HepG2 (cell line): ENCODE results near the gene S100A5. TPM values are rescaled to one million over a fixed set of nuclear protein-coding genes. Genes with fewer than 3 reads are reported as not detected.

Source experiments
- ATAC-seq: fragments of 200-7000 bp; cut with Tn5 transposase; 3 replicates; pipeline ENCODE4 v1.9.1; 2020; ENCODE audit warnings: mild to moderate bottlenecking, moderate library complexity
- BruUV-seq: library from RNA; stranded (reverse); fragments of 400-500 nt; replicated peaks from 2 replicates; lab custom pipeline; 2021; lab: Mats Ljungman, UMichigan
- CTCF ChIA-PET: fragments of 300-600 bp; formaldehyde crosslinking; extraction: SDS; loops from one replicate; lab custom pipeline; 2021; ENCODE audit warnings: low total read pairs, inconsistent platforms, low intra/inter-chr PET ratio; lab: Yijun Ruan, JAX
- POLR2A ChIA-PET: fragments of 350-600 bp; sonication (Branson Sonifier 250); formaldehyde crosslinking; loops from one replicate; lab custom pipeline; 2020; ENCODE audit warnings: antibody characterized with exemption, inconsistent platforms; lab: Yijun Ruan, JAX
- DNase-seq: peaks from one replicate; pipeline ENCODE4 v3.0.0-alpha.2; 2015; ENCODE audit warnings: low spot score
- FAIRE-seq: peaks from 3 replicates; lab custom pipeline; 2011; peaks lifted over from hg19 to GRCh38; lab: Jason Lieb, UNC
- H2AFZ ChIP-seq: one replicate; pipeline ENCODE4 v1.6.1; 2011; ENCODE audit warnings: low read length, inconsistent platforms
- H3K27ac ChIP-seq: fragments of 300-600 bp; 3 replicates; pipeline ENCODE4 v1.8.0; 2011; ENCODE audit warnings: mixed run types, mild to moderate bottlenecking, mixed read lengths, low read length, inconsistent platforms; ENCODE audit not compliant: insufficient read depth; ENCODE audit errors: extremely low read length
- H3K27me3 ChIP-seq, 2 experiments: fragments of 200-600 bp in 1 of 2; 2 replicates in 1 of 2; 3 replicates in 1 of 2; pipeline versions ENCODE4 v1.6.0 to v1.8.0; 2011; ENCODE audit warnings: low read length in 2 of 2, mild to moderate bottlenecking in 2 of 2, moderate library complexity in 2 of 2, inconsistent platforms in 1 of 2; ENCODE audit not compliant: insufficient read depth in 2 of 2, control insufficient read depth in 1 of 2
- H3K36me3 ChIP-seq, 2 experiments: fragments of 200-600 bp in 1 of 2; replicated peaks in 1 of 2; 2 replicates in 1 of 2; 3 replicates in 1 of 2; pipeline versions ENCODE4 v1.5.1 to v1.8.0; 2011; ENCODE audit warnings: low read length in 2 of 2, inconsistent platforms in 1 of 2; ENCODE audit not compliant: insufficient read depth in 2 of 2, control insufficient read depth in 1 of 2
- H3K4me1 ChIP-seq: 2 replicates; pipeline ENCODE4 v1.5.1; 2012; ENCODE audit warnings: low read length, inconsistent platforms; ENCODE audit not compliant: insufficient read depth
- H3K4me2 ChIP-seq: 2 replicates; pipeline ENCODE4 v1.6.0; 2011; ENCODE audit warnings: low read depth, low read length, inconsistent platforms
- H3K4me3 ChIP-seq, 3 experiments: fragments of 200-600 bp in 1 of 3; sonication (generic), shearing (Covaris generic) in 1 of 3; replicated peaks in 1 of 3; 2 replicates each; pipeline ENCODE4 v1.5.1; 2011 to 2016; ENCODE audit warnings: low read length in 3 of 3, inconsistent platforms in 2 of 3, low read depth in 2 of 3, mild to moderate bottlenecking in 2 of 3, control low read depth in 1 of 3, mixed read lengths in 1 of 3; ENCODE audit not compliant: insufficient read depth in 1 of 3
- H3K79me2 ChIP-seq: one replicate; pipeline ENCODE4 v1.6.1; 2011; ENCODE audit warnings: low read length, inconsistent platforms; ENCODE audit not compliant: insufficient read depth
- H3K9ac ChIP-seq: 2 replicates; pipeline ENCODE4 v1.6.0; 2011; ENCODE audit warnings: mild to moderate bottlenecking, low read depth, low read length, inconsistent platforms; ENCODE audit not compliant: insufficient read depth
- H3K9me3 ChIP-seq: 2 replicates; pipeline ENCODE4 v1.5.1; 2012; ENCODE audit warnings: mild to moderate bottlenecking, low read length
- H4K20me1 ChIP-seq: 2 replicates; pipeline ENCODE4 v1.6.0; 2011; ENCODE audit warnings: inconsistent platforms, mild to moderate bottlenecking, low read length, moderate library complexity; ENCODE audit not compliant: insufficient read depth
- ATAD3A ChIP-seq: sonication (generic); formaldehyde crosslinking; IDR thresholded peaks from 2 replicates; pipeline ENCODE4 v1.4.0; 2020; ENCODE audit warnings: missing genetic modification reagents
- FIP1L1 ChIP-seq: fragments of 200-400 bp; formaldehyde crosslinking; IDR thresholded peaks from 2 replicates; pipeline ENCODE4 v1.6.1; 2018; ENCODE audit warnings: low read depth, mild to moderate bottlenecking, low read length, moderate library complexity, borderline replicate concordance; ENCODE audit not compliant: insufficient read depth
- LCORL ChIP-seq, 2 experiments: fragments of 450-650 bp in 1 of 2; sonication (generic) in 1 of 2; formaldehyde crosslinking in 1 of 2; IDR thresholded peaks; 2 replicates each; pipeline versions ENCODE4 v1.5.0 to v1.6.1; 2017 to 2020; ENCODE audit warnings: antibody characterized with exemption in 1 of 2, missing genetic modification reagents in 1 of 2
- NCOA2 ChIP-seq: sonication (generic); formaldehyde crosslinking; IDR thresholded peaks from 2 replicates; pipeline ENCODE4 v1.8.0; 2022; ENCODE audit warnings: inconsistent platforms
- SMAD3 ChIP-seq: sonication (generic); formaldehyde crosslinking; IDR thresholded peaks from 2 replicates; pipeline ENCODE4 v1.4.0; 2020; ENCODE audit warnings: missing genetic modification reagents
- SMC3 ChIP-seq: IDR thresholded peaks from 2 replicates; pipeline ENCODE4 v1.6.1; 2011; ENCODE audit warnings: low read length, improper control_type of control experiment
- ZNF335 ChIP-seq: sonication (generic); formaldehyde crosslinking; IDR thresholded peaks from 2 replicates; pipeline ENCODE4 v1.4.0; 2020; ENCODE audit warnings: missing genetic modification reagents
- ZNF724P ChIP-seq: sonication (generic); formaldehyde crosslinking; IDR thresholded peaks from 2 replicates; pipeline ENCODE4 v1.8.0; 2022; ENCODE audit warnings: missing genetic modification reagents, borderline replicate concordance
- ZZZ3 ChIP-seq: sonication (generic); formaldehyde crosslinking; IDR thresholded peaks from 2 replicates; pipeline ENCODE4 v1.4.0; 2020; ENCODE audit warnings: missing genetic modification reagents, mild to moderate bottlenecking, borderline replicate concordance
- WGBS: methylation state at CpG from one replicate; pipeline ENCODE4 v1.1.6; 2017; ENCODE audit warnings: low lambda C conversion rate; 5-methylcytosine and 5-hydroxymethylcytosine counted together
- in situ Hi-C: cut with HindIII; loops from 2 replicates; pipeline ENCODE4 v1.10.0; 2017; ENCODE audit warnings: low pct_unique_long_range_greater_than_20kb; ENCODE audit not compliant: extremely low pct_ligation_motif_present
- intact Hi-C: fragments of 100-400 bp; cut with micrococcal nuclease; formaldehyde crosslinking; loops from one replicate; pipeline ENCODE4 v1.10.0; 2022; ENCODE audit not compliant: unreplicated experiment
- polyA plus RNA-seq, 8 experiments: library from polyadenylated mRNA; depleted of rRNA in 3 of 8; stranded (reverse) in 7 of 8; unstranded in 1 of 8; fragments of >200 nt; fragmentation: Illumina TruSeq in 4 of 8; extraction: Trizol in 4 of 8; gene quantifications; 2 replicates each; pipeline versions ENCODE4 v1.2.1 to v1.2.3, GENCODE V29; 2011 to 2016; ENCODE audit warnings: low read depth in 4 of 8, missing spikeins in 1 of 8, mixed read lengths in 1 of 8; ENCODE audit not compliant: insufficient read depth in 1 of 8
- total RNA-seq, 5 experiments: library from RNA; depleted of rRNA; stranded (reverse); fragments of >200 nt; fragmentation: Illumina TruSeq; extraction: Trizol; gene quantifications; 2 replicates each; pipeline ENCODE4 v1.2.3, GENCODE V29; 2016; ENCODE audit warnings: low read depth in 1 of 5
- TF ChIP-seq, protein P1 (sequence below): sonication (generic); formaldehyde crosslinking; IDR thresholded peaks from 2 replicates; pipeline ENCODE4 v1.8.0; 2022; ENCODE audit warnings: missing genetic modification reagents, low read depth, mild to moderate bottlenecking, borderline replicate concordance
- TF ChIP-seq, protein P2 (sequence below), 2 experiments: sonication (generic) in 1 of 2; formaldehyde crosslinking in 1 of 2; IDR thresholded peaks; 2 replicates each; pipeline versions ENCODE4 v1.4.0 to v1.6.1; 2018 to 2020; ENCODE audit warnings: missing genetic modification reagents in 2 of 2, borderline replicate concordance in 1 of 2, low read depth in 1 of 2, mild to moderate bottlenecking in 1 of 2, missing biosample characterization in 1 of 2
- TF ChIP-seq, protein P3 (sequence below): IDR thresholded peaks from 2 replicates; pipeline ENCODE4 v1.6.1; 2016
- TF ChIP-seq, protein P4 (sequence below): sonication (generic); formaldehyde crosslinking; IDR thresholded peaks from 2 replicates; pipeline ENCODE4 v1.5.1; 2020; ENCODE audit warnings: missing genetic modification reagents, mild to moderate bottlenecking, borderline replicate concordance
- TF ChIP-seq, protein P5 (sequence below): sonication (generic); formaldehyde crosslinking; IDR thresholded peaks from 2 replicates; pipeline ENCODE4 v1.4.0; 2020; ENCODE audit warnings: missing genetic modification reagents, borderline replicate concordance

The S100A5 gene
- total and polyA plus RNA-seq, 2 of the 13 experiments (the other 11 are each of a cell fraction or from before 2014, with no cell fraction given): not detected

DNA sequence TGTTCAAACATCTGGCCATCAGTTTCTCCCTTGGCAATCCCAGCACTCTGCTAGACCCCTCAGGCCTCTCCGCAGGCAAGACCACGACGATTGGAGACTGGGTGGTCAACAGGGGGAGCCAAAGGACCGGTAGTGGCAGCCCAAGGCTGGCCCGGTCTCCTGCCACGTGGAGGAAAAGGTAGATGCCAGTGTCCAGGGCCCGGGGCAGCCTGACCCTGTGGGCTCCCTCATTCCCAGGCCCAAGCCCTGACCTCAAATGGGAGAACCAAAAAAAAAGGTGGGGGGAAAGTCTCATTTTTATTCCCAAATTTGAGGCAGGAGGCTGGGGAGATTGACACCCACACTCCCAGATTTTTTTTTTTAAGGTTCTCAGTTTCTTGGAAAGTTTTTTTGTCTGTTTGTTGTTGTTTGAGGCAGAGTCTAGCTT lies 29.7 kb downstream of the S100A5 start:
- Histone ChIP-seq H3K4me1 (peaks cover 35% of the 10 kb centered on the region), H4K20me1 (no peaks in the 10 kb centered on the region), H3K4me3 (no peak overlapping the region), H3K79me2 (no peaks in the 10 kb centered on the region), H3K9ac (no peak overlapping the region), H3K27me3 (no peaks in the 10 kb centered on the region; a peak in 3 of 5 replicates), H3K27ac (no peak overlapping the region), H2AFZ (no peak overlapping the region), H3K9me3 (no peaks in the 10 kb centered on the region), H3K4me2 (no peak overlapping the region), H3K36me3 (no peaks in the 10 kb centered on the region)
- peak; percentile 71 for DNase-seq
- intact Hi-C loops: loop anchor here (1.0 to 5.0 kb wide), 2 partner anchors 57 to 116 kb away; partner anchors contain the start of genes S100A1 and S100A13
- POLR2A ChIA-PET: no interaction called here
- no TSS peak for BruUV-seq
- peak; percentile 62 for FAIRE-seq
- WGBS: 0% methylated on average over 5 of the region's 7 CpGs
- peak; percentile 85 for ATAC-seq
- in situ Hi-C loops: loop anchor here (10.0 kb wide), 2 partner anchors 234 to 264 kb away; partner anchors contain the start of gene SLC27A3
- CTCF ChIA-PET: interaction anchor here (1.0 to 4.2 kb wide), 6 partner anchors 22 to 238 kb away, joined by 3 to 63 read pairs (median 5); partner anchors contain the start of genes S100A1 and S100A13
- TF ChIP-seq LCORL (IDR thresholded peaks at IDR 0.05) (no peak), LCORL (CRISPR knock-in tag; IDR thresholded peaks at IDR 0.05) (no peak), ATAD3A (CRISPR knock-in tag) (no peak), ZNF335 (CRISPR knock-in tag) (0 out of 2 replicates have a peak, but pooled peaks have one; percentile 35), NCOA2 (peak; percentile 43; the same call in 1 of the 2 replicates), ZZZ3 (CRISPR knock-in tag) (no peak), FIP1L1 (no peak), ZNF724P (CRISPR knock-in tag) (no peak), SMC3 (peak; percentile 66), SMAD3 (CRISPR knock-in tag) (no peak)
- TF ChIP-seq, protein P1, sequence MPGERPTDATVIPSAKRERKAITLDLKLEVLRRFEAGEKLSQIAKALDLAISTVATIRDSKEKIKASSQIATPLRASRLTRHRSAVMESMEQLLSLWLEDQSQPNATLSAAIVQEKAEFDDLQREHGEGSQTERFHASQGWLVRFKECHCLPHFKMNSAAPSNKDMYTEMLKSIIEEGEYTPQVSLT: no peak
- TF ChIP-seq, protein P2, sequence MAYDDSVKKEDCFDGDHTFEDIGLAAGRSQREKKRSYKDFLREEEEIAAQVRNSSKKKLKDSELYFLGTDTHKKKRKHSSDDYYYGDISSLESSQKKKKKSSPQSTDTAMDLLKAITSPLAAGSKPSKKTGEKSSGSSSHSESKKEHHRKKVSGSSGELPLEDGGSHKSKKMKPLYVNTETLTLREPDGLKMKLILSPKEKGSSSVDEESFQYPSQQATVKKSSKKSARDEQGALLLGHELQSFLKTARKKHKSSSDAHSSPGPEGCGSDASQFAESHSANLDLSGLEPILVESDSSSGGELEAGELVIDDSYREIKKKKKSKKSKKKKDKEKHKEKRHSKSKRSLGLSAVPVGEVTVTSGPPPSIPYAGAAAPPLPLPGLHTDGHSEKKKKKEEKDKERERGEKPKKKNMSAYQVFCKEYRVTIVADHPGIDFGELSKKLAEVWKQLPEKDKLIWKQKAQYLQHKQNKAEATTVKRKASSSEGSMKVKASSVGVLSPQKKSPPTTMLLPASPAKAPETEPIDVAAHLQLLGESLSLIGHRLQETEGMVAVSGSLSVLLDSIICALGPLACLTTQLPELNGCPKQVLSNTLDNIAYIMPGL (CRISPR knock-in tag; IDR thresholded peaks at IDR 0.05; ENCODE audit: borderline replicate concordance in 1 of 2, low read depth in 1 of 2): peak; percentile 73 to 88; a peak in 3 of 4 replicates
- TF ChIP-seq, protein P3, sequence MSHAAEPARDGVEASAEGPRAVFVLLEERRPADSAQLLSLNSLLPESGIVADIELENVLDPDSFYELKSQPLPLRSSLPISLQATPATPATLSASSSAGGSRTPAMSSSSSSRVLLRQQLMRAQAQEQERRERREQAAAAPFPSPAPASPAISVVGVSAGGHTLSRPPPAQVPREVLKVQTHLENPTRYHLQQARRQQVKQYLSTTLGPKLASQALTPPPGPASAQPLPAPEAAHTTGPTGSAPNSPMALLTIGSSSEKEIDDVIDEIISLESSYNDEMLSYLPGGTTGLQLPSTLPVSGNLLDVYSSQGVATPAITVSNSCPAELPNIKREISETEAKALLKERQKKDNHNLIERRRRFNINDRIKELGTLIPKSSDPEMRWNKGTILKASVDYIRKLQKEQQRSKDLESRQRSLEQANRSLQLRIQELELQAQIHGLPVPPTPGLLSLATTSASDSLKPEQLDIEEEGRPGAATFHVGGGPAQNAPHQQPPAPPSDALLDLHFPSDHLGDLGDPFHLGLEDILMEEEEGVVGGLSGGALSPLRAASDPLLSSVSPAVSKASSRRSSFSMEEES (CRISPR knock-in tag): peak; percentile 64; the same call in 1 of the 2 replicates
- TF ChIP-seq, protein P4, sequence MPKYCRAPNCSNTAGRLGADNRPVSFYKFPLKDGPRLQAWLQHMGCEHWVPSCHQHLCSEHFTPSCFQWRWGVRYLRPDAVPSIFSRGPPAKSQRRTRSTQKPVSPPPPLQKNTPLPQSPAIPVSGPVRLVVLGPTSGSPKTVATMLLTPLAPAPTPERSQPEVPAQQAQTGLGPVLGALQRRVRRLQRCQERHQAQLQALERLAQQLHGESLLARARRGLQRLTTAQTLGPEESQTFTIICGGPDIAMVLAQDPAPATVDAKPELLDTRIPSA (CRISPR knock-in tag): no peak
- TF ChIP-seq, protein P5, sequence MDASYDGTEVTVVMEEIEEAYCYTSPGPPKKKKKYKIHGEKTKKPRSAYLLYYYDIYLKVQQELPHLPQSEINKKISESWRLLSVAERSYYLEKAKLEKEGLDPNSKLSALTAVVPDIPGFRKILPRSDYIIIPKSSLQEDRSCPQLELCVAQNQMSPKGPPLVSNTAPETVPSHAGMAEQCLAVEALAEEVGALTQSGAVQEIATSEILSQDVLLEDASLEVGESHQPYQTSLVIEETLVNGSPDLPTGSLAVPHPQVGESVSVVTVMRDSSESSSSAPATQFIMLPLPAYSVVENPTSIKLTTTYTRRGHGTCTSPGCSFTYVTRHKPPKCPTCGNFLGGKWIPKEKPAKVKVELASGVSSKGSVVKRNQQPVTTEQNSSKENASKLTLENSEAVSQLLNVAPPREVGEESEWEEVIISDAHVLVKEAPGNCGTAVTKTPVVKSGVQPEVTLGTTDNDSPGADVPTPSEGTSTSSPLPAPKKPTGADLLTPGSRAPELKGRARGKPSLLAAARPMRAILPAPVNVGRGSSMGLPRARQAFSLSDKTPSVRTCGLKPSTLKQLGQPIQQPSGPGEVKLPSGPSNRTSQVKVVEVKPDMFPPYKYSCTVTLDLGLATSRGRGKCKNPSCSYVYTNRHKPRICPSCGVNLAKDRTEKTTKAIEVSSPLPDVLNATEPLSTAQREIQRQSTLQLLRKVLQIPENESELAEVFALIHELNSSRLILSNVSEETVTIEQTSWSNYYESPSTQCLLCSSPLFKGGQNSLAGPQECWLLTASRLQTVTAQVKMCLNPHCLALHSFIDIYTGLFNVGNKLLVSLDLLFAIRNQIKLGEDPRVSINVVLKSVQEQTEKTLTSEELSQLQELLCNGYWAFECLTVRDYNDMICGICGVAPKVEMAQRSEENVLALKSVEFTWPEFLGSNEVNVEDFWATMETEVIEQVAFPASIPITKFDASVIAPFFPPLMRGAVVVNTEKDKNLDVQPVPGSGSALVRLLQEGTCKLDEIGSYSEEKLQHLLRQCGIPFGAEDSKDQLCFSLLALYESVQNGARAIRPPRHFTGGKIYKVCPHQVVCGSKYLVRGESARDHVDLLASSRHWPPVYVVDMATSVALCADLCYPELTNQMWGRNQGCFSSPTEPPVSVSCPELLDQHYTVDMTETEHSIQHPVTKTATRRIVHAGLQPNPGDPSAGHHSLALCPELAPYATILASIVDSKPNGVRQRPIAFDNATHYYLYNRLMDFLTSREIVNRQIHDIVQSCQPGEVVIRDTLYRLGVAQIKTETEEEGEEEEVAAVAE: peak; percentile 49; the same call in 1 of the 2 replicates
